HFF-Myc (cell line): ENCODE measurements around the gene PDE11A.

Source experiments
- DNase-seq: peaks from one replicate; pipeline ENCODE4 v3.0.0-alpha.2; 2011; ENCODE audit warnings: low read depth; ENCODE audit errors: extremely low read depth
- H3K4me3 ChIP-seq: replicated peaks from 2 replicates; pipeline ENCODE4 v1.5.1; 2011; ENCODE audit warnings: low read depth, mild to moderate bottlenecking, control low read depth, low read length
- CTCF ChIP-seq: IDR thresholded peaks from 2 replicates; pipeline ENCODE4 v1.5.1; 2012; ENCODE audit warnings: mild to moderate bottlenecking, low read depth, low read length, control low read depth; ENCODE audit errors: missing control alignments

Gene PDE11A

DNA sequence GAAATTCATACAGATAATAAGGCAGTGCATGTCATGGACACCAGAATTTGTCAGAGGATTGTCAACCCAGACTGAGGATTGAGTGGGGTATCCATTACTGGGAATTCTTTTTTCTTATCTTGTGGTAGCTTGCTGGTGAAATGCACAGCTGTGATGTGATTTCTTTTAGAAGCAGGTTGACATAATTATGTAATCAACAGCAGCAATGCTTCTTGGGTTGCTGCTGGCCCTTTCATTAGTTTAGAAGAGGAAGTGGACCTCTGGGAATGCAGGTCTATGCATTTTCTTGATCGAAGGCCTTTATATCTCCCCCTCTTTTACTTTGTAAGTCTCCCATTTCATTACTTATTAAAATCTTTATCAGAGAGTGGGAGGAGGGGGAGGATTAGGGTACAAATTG is 360.1 kb downstream of the PDE11A start:
- TF ChIP-seq CTCF: no peak
- H3K4me3 ChIP-seq: no peak overlapping the region
- no peak for DNase-seq

DNA sequence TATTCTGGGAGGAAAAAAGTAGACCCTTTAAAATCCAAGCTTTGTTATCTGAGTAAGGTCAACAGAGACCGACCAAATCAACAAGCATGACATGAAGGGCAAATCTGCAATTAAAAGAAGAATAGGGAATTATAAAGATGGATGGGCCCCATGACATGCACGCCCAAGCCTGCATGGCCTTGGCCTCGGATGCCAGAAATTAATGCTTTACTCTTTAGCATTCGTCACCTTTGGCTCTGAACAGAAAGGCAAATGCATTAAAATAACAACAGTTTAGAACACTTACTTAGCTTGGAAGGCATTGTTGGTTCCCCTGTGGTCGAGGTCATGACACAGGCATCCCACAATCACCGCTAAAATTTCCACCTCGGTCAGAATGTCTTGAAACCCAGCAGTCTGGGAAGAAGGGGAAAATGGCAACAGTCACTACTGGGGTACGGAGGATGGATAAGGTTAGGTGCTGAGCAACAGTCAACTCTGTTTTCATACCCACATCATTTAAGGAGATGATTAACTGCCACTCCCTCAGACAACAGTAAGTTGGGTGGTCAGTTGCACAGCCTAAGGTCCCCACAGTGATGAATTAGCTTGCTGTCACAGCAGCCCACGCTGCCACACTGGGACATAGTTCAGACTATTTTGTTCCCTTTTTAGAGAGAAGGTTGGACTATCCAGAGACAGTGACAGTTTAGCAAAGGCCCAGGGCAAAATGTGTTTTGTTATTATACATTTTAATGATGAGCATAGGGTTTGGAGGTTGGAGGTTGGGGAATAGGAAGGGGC is 360.9 kb downstream of the PDE11A start:
- H3K4me3 ChIP-seq: no peak overlapping the region
- no peak for TF ChIP-seq CTCF
- no peak for DNase-seq

GRCh38 chr2:177710889-177711288 is 361.7 kb downstream of the PDE11A start:
- no peak for DNase-seq
- no peak overlapping the region for H3K4me3 ChIP-seq
- no peak for TF ChIP-seq CTCF

GRCh38 chr2:177709986-177710401 is 362.6 kb downstream of the PDE11A start:
- TF ChIP-seq CTCF: no peak
- DNase-seq: no peak
- no peak overlapping the region for H3K4me3 ChIP-seq

- DNase-seq: no peak
- no peak for TF ChIP-seq CTCF
- H3K4me3 ChIP-seq: no peak overlapping the region
Observed at GRCh38 chr2:177708660-177709444, 363.7 kb downstream of the PDE11A start.

DNA sequence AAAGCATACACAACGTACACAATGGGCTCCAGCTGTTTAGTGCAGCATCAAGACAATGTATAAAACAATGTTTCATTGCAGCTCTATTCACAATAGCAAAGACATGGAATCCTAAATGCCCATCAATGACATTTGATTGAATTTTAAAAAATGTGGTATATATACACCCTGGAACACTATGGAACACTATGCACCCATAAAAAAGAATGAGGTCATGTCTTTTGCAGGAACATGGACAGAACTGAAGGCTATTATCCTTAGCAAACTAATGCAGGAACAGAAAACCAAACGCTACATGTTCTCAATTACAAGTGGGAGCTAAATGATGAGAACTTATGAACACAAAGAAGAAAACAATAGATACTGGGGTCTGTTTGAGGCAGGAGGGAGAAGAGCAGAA is 364.5 kb downstream of the PDE11A start:
- H3K4me3 ChIP-seq: no peak overlapping the region
- no peak for DNase-seq
- TF ChIP-seq CTCF: no peak
